ENCODE measurements around the gene TRANK1. TPM values are rescaled to one million over a fixed set of nuclear protein-coding genes. Genes with fewer than 3 reads are reported as not detected.

Gene TRANK1
- total and polyA plus RNA-seq, 11 donors = 2.2 to 27.9 (median 4.0) TPM

- intact Hi-C loops (cut with DNase I) = no loop called here
- Histone ChIP-seq H3K36me3 (peaks cover 0 to 56% (median 30%) of the 10 kb centered on the region in 9 donors), H3K4me1 (peaks cover 0 to 52% (median 15%) of the 10 kb centered on the region in 12 donors), H3K27me3 (no peaks in the 10 kb centered on the region), H3K9me3 (no peaks in the 10 kb centered on the region), H3K4me3 (no peak overlapping the region), H3K27ac (peak overlapping the region in 1 of 12 donors; percentile 0)
- no peak for ATAC-seq
- no peak for DNase-seq
- 51 to 92% (median 88%) methylated on average over 3 of the region's 3 CpGs for WGBS, 4 donors
- no peak for TF ChIP-seq POLR2A (IDR thresholded peaks at IDR 0.05)
- TF ChIP-seq, protein P1, sequence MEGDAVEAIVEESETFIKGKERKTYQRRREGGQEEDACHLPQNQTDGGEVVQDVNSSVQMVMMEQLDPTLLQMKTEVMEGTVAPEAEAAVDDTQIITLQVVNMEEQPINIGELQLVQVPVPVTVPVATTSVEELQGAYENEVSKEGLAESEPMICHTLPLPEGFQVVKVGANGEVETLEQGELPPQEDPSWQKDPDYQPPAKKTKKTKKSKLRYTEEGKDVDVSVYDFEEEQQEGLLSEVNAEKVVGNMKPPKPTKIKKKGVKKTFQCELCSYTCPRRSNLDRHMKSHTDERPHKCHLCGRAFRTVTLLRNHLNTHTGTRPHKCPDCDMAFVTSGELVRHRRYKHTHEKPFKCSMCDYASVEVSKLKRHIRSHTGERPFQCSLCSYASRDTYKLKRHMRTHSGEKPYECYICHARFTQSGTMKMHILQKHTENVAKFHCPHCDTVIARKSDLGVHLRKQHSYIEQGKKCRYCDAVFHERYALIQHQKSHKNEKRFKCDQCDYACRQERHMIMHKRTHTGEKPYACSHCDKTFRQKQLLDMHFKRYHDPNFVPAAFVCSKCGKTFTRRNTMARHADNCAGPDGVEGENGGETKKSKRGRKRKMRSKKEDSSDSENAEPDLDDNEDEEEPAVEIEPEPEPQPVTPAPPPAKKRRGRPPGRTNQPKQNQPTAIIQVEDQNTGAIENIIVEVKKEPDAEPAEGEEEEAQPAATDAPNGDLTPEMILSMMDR (IDR thresholded peaks at IDR 0.05) = no peak
These were observed 49.1 kb downstream of the TRANK1 start for GRCh38 chr3:36895496-36896409.

- Histone ChIP-seq H3K9me3 (no peaks in the 10 kb centered on the region), H3K4me3 (no peak overlapping the region), H3K4me1 (peaks cover 0 to 52% (median 16%) of the 10 kb centered on the region in 12 donors), H3K27ac (no peak overlapping the region), H3K27me3 (no peaks in the 10 kb centered on the region), H3K36me3 (peaks cover 0 to 58% (median 24%) of the 10 kb centered on the region in 9 donors)
- 82 to 93% (median 92%) methylated on average over 1 of the region's 1 CpG for WGBS, 4 donors
- intact Hi-C loops (cut with DNase I) = no loop called here
- no peak for TF ChIP-seq POLR2A (IDR thresholded peaks at IDR 0.05)
- ATAC-seq = no peak
- DNase-seq = no peak
These were observed 49.9 kb downstream of the TRANK1 start for GRCh38 chr3:36894914-36895313.

DNA sequence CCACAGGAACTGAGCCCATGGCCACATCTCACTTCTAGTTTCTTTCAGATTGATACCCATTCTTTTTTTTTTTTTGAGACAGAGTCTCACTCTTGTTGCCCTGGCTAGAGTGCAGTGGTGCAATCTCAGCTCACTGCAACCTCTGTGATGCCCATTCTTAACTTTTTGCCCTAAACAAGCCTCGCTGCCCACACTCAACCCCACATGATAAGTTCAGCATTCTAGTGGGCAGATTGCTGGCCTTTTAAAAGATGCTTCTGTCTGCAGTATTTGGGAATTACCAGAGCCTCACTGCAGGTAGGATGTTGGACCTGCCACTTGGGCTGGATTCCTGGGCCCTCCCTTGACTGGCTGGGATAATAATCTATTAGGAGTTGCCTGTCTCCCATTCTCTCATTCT lies 51.0 kb downstream of the TRANK1 start:
- no peak for DNase-seq
- 85 to 100% (median 96%) methylated on average over 1 of the region's 1 CpG for WGBS, 4 donors
- intact Hi-C loops (cut with DNase I) = no loop called here
- peaks cover 0 to 58% (median 23%) of the 10 kb centered on the region in 9 donors for H3K36me3 ChIP-seq
- peak overlapping the region in 3 of 12 donors; percentile 55 to 81 (median 69) for H3K27ac ChIP-seq
- H3K27me3 ChIP-seq = no peaks in the 10 kb centered on the region
- no peaks in the 10 kb centered on the region for H3K9me3 ChIP-seq
- peaks cover 0 to 52% (median 16%) of the 10 kb centered on the region in 12 donors for H3K4me1 ChIP-seq
- TF ChIP-seq, protein P1 (IDR thresholded peaks at IDR 0.05) = no peak
- no peak for TF ChIP-seq POLR2A (IDR thresholded peaks at IDR 0.05)
- no peak for ATAC-seq
- H3K4me3 ChIP-seq = no peak overlapping the region

GRCh38 chr3:36893137-36893557 lies 51.7 kb downstream of the TRANK1 start:
- peaks cover 0 to 58% (median 23%) of the 10 kb centered on the region in 9 donors for H3K36me3 ChIP-seq
- H3K4me1 ChIP-seq = peaks cover 0 to 52% (median 16%) of the 10 kb centered on the region in 12 donors

More at GRCh38 chr3:36893137-36893557, 51.7 kb downstream of the TRANK1 start:
- WGBS, 4 donors = 38 to 62% (median 51%) methylated on average over 2 of the region's 2 CpGs
- Histone ChIP-seq H3K4me3 (no peak overlapping the region), H3K27me3 (no peaks in the 10 kb centered on the region), H3K9me3 (no peaks in the 10 kb centered on the region), H3K27ac (peak overlapping the region in 9 of 12 donors; percentile 20 to 81 (median 55))
- TF ChIP-seq, protein P1 (IDR thresholded peaks at IDR 0.05) = no peak
- no peak for TF ChIP-seq POLR2A (IDR thresholded peaks at IDR 0.05)
- intact Hi-C loops (cut with DNase I) = no loop called here
- DNase-seq (peak in 4 of 5 donors; percentile 49 to 68 (median 60)), ATAC-seq (peak; percentile 49 to 94 (median 90))

All from heart left ventricle (tissue), 16 donors.